H9 (cell line): ENCODE measurements around the gene SLC7A6. TPM values are rescaled to one million over a fixed set of nuclear protein-coding genes. Genes with fewer than 3 reads are reported as not detected.

ENCODE experiments used
- DNase-seq: peaks from one replicate; pipeline ENCODE4 v3.0.0-alpha.2; 2017
- H2AFZ ChIP-seq: one replicate; pipeline ENCODE4 v1.6.1; 2013; ENCODE audit warnings: mild to moderate bottlenecking, low read length, control low read depth, moderate library complexity
- H2AK5ac ChIP-seq: 2 replicates; pipeline ENCODE4 v1.6.1; 2013; ENCODE audit warnings: low read length, control low read depth, mixed read lengths; ENCODE audit not compliant: insufficient read length
- H2BK120ac ChIP-seq: one replicate; pipeline ENCODE4 v1.6.1; 2013; ENCODE audit warnings: low read depth, mild to moderate bottlenecking, low read length, control low read depth, inconsistent platforms; ENCODE audit not compliant: poor library complexity, severe bottlenecking
- H2BK12ac ChIP-seq: 2 replicates; pipeline ENCODE4 v1.6.1; 2013; ENCODE audit warnings: low read length, control low read depth, mixed read lengths, low read depth; ENCODE audit not compliant: insufficient read length
- H2BK15ac ChIP-seq: 2 replicates; pipeline ENCODE4 v1.6.1; 2013; ENCODE audit warnings: low read depth, low read length, control low read depth
- H2BK20ac ChIP-seq: one replicate; pipeline ENCODE4 v1.6.1; 2013; ENCODE audit warnings: low read depth, mild to moderate bottlenecking, low read length, control low read depth, inconsistent platforms; ENCODE audit not compliant: poor library complexity, severe bottlenecking
- H2BK5ac ChIP-seq: 2 replicates; pipeline ENCODE4 v1.6.1; 2013; ENCODE audit warnings: low read length, control low read depth, mixed read lengths; ENCODE audit not compliant: insufficient read length
- H3K14ac ChIP-seq: 2 replicates; pipeline ENCODE4 v1.6.1; 2013; ENCODE audit warnings: low read length, control low read depth; ENCODE audit not compliant: insufficient read depth
- H3K18ac ChIP-seq: 2 replicates; pipeline ENCODE4 v1.6.1; 2013; ENCODE audit warnings: low read depth, mild to moderate bottlenecking, mixed read lengths, low read length, control low read depth; ENCODE audit not compliant: insufficient read length
- H3K23ac ChIP-seq: 2 replicates; pipeline ENCODE4 v1.6.1; 2013; ENCODE audit warnings: low read length, control low read depth, mixed read lengths, low read depth; ENCODE audit not compliant: insufficient read length
- H3K23me2 ChIP-seq: 2 replicates; pipeline ENCODE4 v1.6.1; 2013; ENCODE audit warnings: low read depth, mild to moderate bottlenecking, mixed read lengths, low read length, control low read depth; ENCODE audit not compliant: insufficient read length, poor library complexity, severe bottlenecking
- H3K27ac ChIP-seq: 2 replicates; pipeline ENCODE4 v1.5.1; 2013; ENCODE audit warnings: low read length, control low read depth, mixed read lengths, low read depth; ENCODE audit not compliant: insufficient read length
- H3K27me3 ChIP-seq: 2 replicates; pipeline ENCODE4 v1.6.1; 2013; ENCODE audit warnings: low read length, control low read depth, inconsistent platforms; ENCODE audit not compliant: insufficient read depth
- H3K4ac ChIP-seq: 2 replicates; pipeline ENCODE4 v1.6.1; 2013; ENCODE audit warnings: low read depth, mild to moderate bottlenecking, control low read depth, inconsistent platforms, low read length, moderate library complexity
- H3K4me1 ChIP-seq: 2 replicates; pipeline ENCODE4 v1.6.1; 2013; ENCODE audit warnings: low read length, control low read depth, inconsistent platforms; ENCODE audit not compliant: insufficient read depth
- H3K4me2 ChIP-seq: 2 replicates; pipeline ENCODE4 v1.6.1; 2013; ENCODE audit warnings: low read length, control low read depth, mixed read lengths; ENCODE audit not compliant: insufficient read length, insufficient read depth
- H3K56ac ChIP-seq: 2 replicates; pipeline ENCODE4 v1.6.1; 2013; ENCODE audit warnings: low read depth, mild to moderate bottlenecking, mixed read lengths, low read length, control low read depth; ENCODE audit not compliant: insufficient read length
- H3K79me1 ChIP-seq: 2 replicates; pipeline ENCODE4 v1.6.1; 2013; ENCODE audit warnings: low read depth, mild to moderate bottlenecking, moderate library complexity, low read length, control low read depth, inconsistent platforms; ENCODE audit not compliant: insufficient read depth, poor library complexity, severe bottlenecking
- H3K79me2 ChIP-seq: 2 replicates; pipeline ENCODE4 v1.6.1; 2013; ENCODE audit warnings: low read length, control low read depth, inconsistent platforms; ENCODE audit not compliant: insufficient read depth
- H3K9ac ChIP-seq: 2 replicates; pipeline ENCODE4 v1.6.1; 2013; ENCODE audit warnings: low read length, control low read depth, mixed read lengths; ENCODE audit not compliant: insufficient read length; ENCODE audit errors: extremely low read depth
- H3K9me3 ChIP-seq: one replicate; pipeline ENCODE4 v1.6.1; 2013; ENCODE audit warnings: low read depth, low read length, inconsistent platforms; ENCODE audit not compliant: control insufficient read depth
- H3T11ph ChIP-seq: one replicate; pipeline ENCODE4 v1.6.1; 2013; ENCODE audit warnings: mild to moderate bottlenecking, low read length, control low read depth, inconsistent platforms
- H4K20me1 ChIP-seq: one replicate; pipeline ENCODE4 v1.6.1; 2013; ENCODE audit not compliant: control insufficient read depth, insufficient read length, insufficient read depth
- H4K5ac ChIP-seq: 2 replicates; pipeline ENCODE4 v1.6.1; 2013; ENCODE audit warnings: low read depth, mild to moderate bottlenecking, mixed read lengths, low read length, control low read depth; ENCODE audit not compliant: insufficient read length
- H4K8ac ChIP-seq: replicated peaks from 2 replicates; pipeline ENCODE4 v1.6.1; 2013; ENCODE audit warnings: low read length, control low read depth, mixed read lengths, low read depth; ENCODE audit not compliant: insufficient read length
- H4K91ac ChIP-seq: 2 replicates; pipeline ENCODE4 v1.6.1; 2013; ENCODE audit warnings: low read depth, mild to moderate bottlenecking, moderate library complexity, mixed read lengths, low read length, control low read depth; ENCODE audit not compliant: insufficient read length
- H3K27ac Mint-ChIP-seq, 3 experiments: 2 replicates in 2 of 3; 3 replicates in 1 of 3; pipeline ENCODE4 v1.8.0; 2020 to 2021; ENCODE audit warnings: mixed read lengths in 3 of 3, mild to moderate bottlenecking in 1 of 3, moderate library complexity in 1 of 3
- H3K27me3 Mint-ChIP-seq: 2 replicates; pipeline ENCODE4 v1.8.0; 2021; ENCODE audit warnings: low read depth, mild to moderate bottlenecking, moderate library complexity, mixed read lengths
- H3K36me3 Mint-ChIP-seq, 3 experiments: 2 replicates in 2 of 3; 3 replicates in 1 of 3; pipeline ENCODE4 v1.8.0; 2020 to 2021; ENCODE audit warnings: low read depth in 3 of 3, mixed read lengths in 3 of 3; ENCODE audit not compliant: insufficient read depth in 1 of 3
- H3K4me1 Mint-ChIP-seq, 2 experiments: 2 replicates each; pipeline ENCODE4 v1.8.0; 2020; ENCODE audit warnings: mixed read lengths in 2 of 2
- H3K4me3 Mint-ChIP-seq, 2 experiments: 2 replicates in 1 of 2; 3 replicates in 1 of 2; pipeline ENCODE4 v1.8.0; 2020 to 2021; ENCODE audit warnings: mild to moderate bottlenecking in 2 of 2, mixed read lengths in 2 of 2, moderate library complexity in 1 of 2
- H3K9me3 Mint-ChIP-seq, 2 experiments: 2 replicates in 1 of 2; 3 replicates in 1 of 2; pipeline ENCODE4 v1.8.0; 2020; ENCODE audit warnings: mild to moderate bottlenecking in 2 of 2, mixed read lengths in 2 of 2, moderate library complexity in 1 of 2
- CTCF ChIP-seq: fragments of 200-600 bp; sonication (generic); conservative IDR thresholded peaks from 3 replicates; pipeline ENCODE4 v1.8.0; 2021; ENCODE audit warnings: antibody characterized with exemption, mild to moderate bottlenecking
- WGBS: extraction: QIAGEN DNeasy Blood & Tissue Kit; methylation state at CpG from one replicate; pipeline ENCODE4 v1.1.7; 2013; ENCODE audit warnings: missing lambda C conversion rate, low lambda C conversion rate, mixed read lengths; ENCODE audit not compliant: insufficient read length; ENCODE audit errors: extremely low coverage; 5-methylcytosine and 5-hydroxymethylcytosine counted together
- total RNA-seq: library from RNA; stranded (reverse); gene quantifications from 2 replicates; pipeline ENCODE4 v1.2.1, GENCODE V29; 2021

SLC7A6 gene
- total RNA-seq, 1 experiment from 2014 or later, result 21.1 TPM

- no peaks in the 10 kb centered on the region for H3K79me2 ChIP-seq
- no peak overlapping the region; a peak in 1 of 7 replicates for H3K27ac Mint-ChIP-seq
- H2BK120ac ChIP-seq, result no peak overlapping the region
- 0 out of 4 replicates have a peak, but pooled peaks cover 0 to 2% of the 10 kb centered on the region in 2 experiments for H3K4me1 Mint-ChIP-seq
- H3K9me3 Mint-ChIP-seq, result no peaks in the 10 kb centered on the region
- H3K9ac ChIP-seq, result no peak overlapping the region
- H3K4me3 Mint-ChIP-seq, result no peak overlapping the region
- H3K27ac ChIP-seq, result no peak overlapping the region
- no peak overlapping the region for H3T11ph ChIP-seq
- H3K4me1 ChIP-seq, result no peaks in the 10 kb centered on the region
- no peaks in the 10 kb centered on the region for H3K27me3 Mint-ChIP-seq
- no peak overlapping the region for H2BK12ac ChIP-seq
- no peak for DNase-seq
- H4K8ac ChIP-seq, result no peak overlapping the region
- no CpG with 5 or more reads among the region's 5 CpGs for WGBS
- no peaks in the 10 kb centered on the region for H4K20me1 ChIP-seq
- H3K23me2 ChIP-seq, result no peaks in the 10 kb centered on the region
- no peak overlapping the region for H3K56ac ChIP-seq
- TF ChIP-seq CTCF, result no peak
- H2AFZ ChIP-seq, result no peak overlapping the region
- H3K4me2 ChIP-seq, result no peak overlapping the region
- H4K91ac ChIP-seq, result no peak overlapping the region
- no peak overlapping the region for H3K23ac ChIP-seq
- no peak overlapping the region for H4K5ac ChIP-seq
- no peaks in the 10 kb centered on the region for H3K9me3 ChIP-seq
- H3K18ac ChIP-seq, result no peak overlapping the region
- no peaks in the 10 kb centered on the region for H3K79me1 ChIP-seq
- no peaks in the 10 kb centered on the region for H3K27me3 ChIP-seq
- no peak overlapping the region for H2AK5ac ChIP-seq
- no peak overlapping the region for H3K4ac ChIP-seq
- H2BK5ac ChIP-seq, result no peak overlapping the region
- H3K14ac ChIP-seq, result no peak overlapping the region
- no peak overlapping the region for H2BK20ac ChIP-seq
- no peak overlapping the region for H2BK15ac ChIP-seq
- H3K36me3 Mint-ChIP-seq, result peaks cover 1 to 18% (median 7%) of the 10 kb centered on the region in 3 experiments; a peak in 5 of 7 replicates
These were observed 11.9 kb upstream of the SLC7A6 start for GRCh38 chr16:68252383-68252782.
